Endothelial cell of umbilical vein (primary cell): ENCODE measurements around the gene ARMC7.

Source experiments
- CTCF ChIP-seq, 2 donors: IDR thresholded peaks; 1 replicate in 1 of 2; 2 replicates in 1 of 2; pipeline ENCODE4 v1.5.1; 2011; ENCODE audit warnings: low read length in 2 of 2, mild to moderate bottlenecking in 2 of 2, moderate library complexity in 2 of 2, control low read depth in 1 of 2, inconsistent platforms in 1 of 2, low read depth in 1 of 2; ENCODE audit not compliant: insufficient read depth in 1 of 2; ENCODE audit errors: extremely low read depth in 1 of 2
- EZH2 ChIP-seq: IDR thresholded peaks from 2 replicates; pipeline ENCODE4 v1.6.1; 2012; ENCODE audit warnings: borderline replicate concordance, low read depth, mild to moderate bottlenecking, moderate library complexity, low read length, inconsistent platforms; ENCODE audit not compliant: severe bottlenecking
- FOS ChIP-seq: IDR thresholded peaks from 2 replicates; pipeline ENCODE4 v1.6.1; 2011; ENCODE audit warnings: mild to moderate bottlenecking, low read length, moderate library complexity, borderline replicate concordance; ENCODE audit not compliant: insufficient read depth
- GATA2 ChIP-seq: IDR thresholded peaks from 2 replicates; pipeline ENCODE4 v1.7.0; 2011; ENCODE audit warnings: low read depth, mild to moderate bottlenecking, moderate library complexity, mixed read lengths, low read length; ENCODE audit not compliant: insufficient read length, insufficient read depth
- JUN ChIP-seq: IDR thresholded peaks from 2 replicates; pipeline ENCODE4 v1.6.1; 2011; ENCODE audit warnings: borderline replicate concordance, low read depth; ENCODE audit not compliant: insufficient read length, insufficient read depth
- POLR2A ChIP-seq: IDR thresholded peaks from 2 replicates; pipeline ENCODE4 v1.6.1; 2012; ENCODE audit warnings: low read depth, mild to moderate bottlenecking, control low read depth, low read length
- POLR2AphosphoS5 ChIP-seq: IDR thresholded peaks from 2 replicates; pipeline ENCODE4 v1.6.1; 2012; ENCODE audit warnings: low read depth, mild to moderate bottlenecking, control low read depth, low read length, moderate library complexity; ENCODE audit not compliant: insufficient read depth
- TF ChIP-seq, protein P1 (sequence below): IDR thresholded peaks from 2 replicates; pipeline ENCODE4 v1.6.1; 2011; ENCODE audit not compliant: insufficient read depth, insufficient read length

DNA sequence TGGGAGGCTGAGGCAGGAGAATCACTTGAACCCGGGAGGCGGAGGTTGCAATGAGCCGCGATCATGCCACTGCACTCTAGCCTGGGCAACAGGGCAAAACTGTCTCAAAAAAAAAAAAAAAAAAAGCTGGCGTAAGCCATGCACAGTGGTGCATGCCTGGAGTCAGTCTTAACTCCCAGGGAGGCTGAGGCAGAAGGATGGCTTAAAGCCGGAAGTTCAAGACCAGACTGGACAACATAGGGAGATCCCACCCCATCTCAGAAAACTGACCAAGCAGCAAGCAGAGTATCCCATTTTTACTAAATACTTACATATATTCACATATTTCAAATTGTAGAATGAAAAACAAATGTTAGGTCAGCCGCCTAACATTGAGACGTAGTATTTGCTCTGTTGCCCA is 17.2 kb downstream of the ARMC7 start:
- TF ChIP-seq POLR2AphosphoS5, result no peak
- no peak for TF ChIP-seq CTCF (IDR thresholded peaks at IDR 0.05; ENCODE audit: extremely low read depth in 1 of 2, insufficient read depth in 1 of 2, low read depth in 1 of 2, low read length in 2 of 2)
- no peak for TF ChIP-seq EZH2
- no peak for TF ChIP-seq POLR2A
- no peak for TF ChIP-seq JUN
- TF ChIP-seq, protein P1, sequence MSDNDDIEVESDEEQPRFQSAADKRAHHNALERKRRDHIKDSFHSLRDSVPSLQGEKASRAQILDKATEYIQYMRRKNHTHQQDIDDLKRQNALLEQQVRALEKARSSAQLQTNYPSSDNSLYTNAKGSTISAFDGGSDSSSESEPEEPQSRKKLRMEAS, result no peak
- TF ChIP-seq FOS, result no peak
- no peak for TF ChIP-seq GATA2
